Renal cortical epithelial cell (primary cell): Measurements from ENCODE around the gene RAB40B. TPM values are rescaled to one million over a fixed set of nuclear protein-coding genes. Genes with fewer than 3 reads are reported as not detected.
A peak's percentile ranks its signal among the peaks of the same experiment; 100 is the strongest.
"Not testable (repeated sequence)": the region's sequence is repeated elsewhere in the genome, so short reads cannot be mapped to it uniquely, and the experiment has no call there.

ENCODE experiments used
- DNase-seq: peaks from one replicate; pipeline ENCODE4 v3.0.0-alpha.2; 2011; ENCODE audit warnings: low read depth
- total RNA-seq: library from RNA; depleted of rRNA; stranded (reverse); fragments of >200 nt; gene quantifications from 2 replicates; pipeline ENCODE4 v1.2.3, GENCODE V29; 2014

Gene RAB40B
- 11.1 and 31.5 TPM in 2 replicates for total RNA-seq

- peak; percentile 94 for DNase-seq
These were observed at the start of gene RAB40B for GRCh38 chr17:82698065-82698973. Gene RAB40B, minus strand, starts transcription at chr17:82698698. Its CDS starts 102 bp downstream, at chr17:82698596.

- DNase-seq = no peak
These were observed 47.0 kb upstream of the RAB40B start for GRCh38 chr17:82745524-82745923.

GRCh38 chr17:82744736-82745135 is 46.2 kb upstream of the RAB40B start:
- not testable (repeated sequence) for DNase-seq

GRCh38 chr17:82743344-82744219 is 45.1 kb upstream of the RAB40B start:
- DNase-seq = no peak

GRCh38 chr17:82740906-82741759 is 42.6 kb upstream of the RAB40B start:
- DNase-seq = peak; percentile 57

GRCh38 chr17:82737967-82738877 is 39.7 kb upstream of the RAB40B start:
- DNase-seq = no peak

- no peak for DNase-seq
These were observed 38.1 kb upstream of the RAB40B start for GRCh38 chr17:82736511-82737185.

- no peak for DNase-seq
These were observed 36.7 kb upstream of the RAB40B start, which contains the start of gene FN3K for GRCh38 chr17:82734987-82735866. Gene FN3K, plus strand, starts transcription at chr17:82735615. Its CDS starts 22 bp downstream, at chr17:82735637.

GRCh38 chr17:82732118-82732743 is 33.7 kb upstream of the RAB40B start:
- DNase-seq = no peak

GRCh38 chr17:82729479-82730260 is 31.2 kb upstream of the RAB40B start:
- no peak for DNase-seq

- DNase-seq = no peak
These were observed 27.9 kb upstream of the RAB40B start for GRCh38 chr17:82726427-82726826.

- DNase-seq = no peak
These were observed 24.8 kb upstream of the RAB40B start for GRCh38 chr17:82723169-82723807.

GRCh38 chr17:82722341-82723013 is 24.0 kb upstream of the RAB40B start:
- DNase-seq = no peak

- DNase-seq = no peak
These were observed 21.7 kb upstream of the RAB40B start for GRCh38 chr17:82720204-82720603.

GRCh38 chr17:82718986-82719685 is 20.6 kb upstream of the RAB40B start:
- DNase-seq = no peak
